ENCODE data around the gene FBLN7.
A peak's percentile ranks its signal among the peaks of the same experiment; 100 is the strongest.

Gene FBLN7

GRCh38 chr2:112160283-112161250, 22.4 kb downstream of the FBLN7 start:
- no peak for DNase-seq

GRCh38 chr2:112161431-112162145, 23.4 kb downstream of the FBLN7 start:
- no peak for DNase-seq

GRCh38 chr2:112162341-112162740, 24.2 kb downstream of the FBLN7 start:
- DNase-seq = no peak

GRCh38 chr2:112162956-112163355, 24.8 kb downstream of the FBLN7 start:
- no peak for DNase-seq

GRCh38 chr2:112163541-112163981, 25.4 kb downstream of the FBLN7 start:
- no peak for DNase-seq

- no peak for DNase-seq
Measured at GRCh38 chr2:112164876-112165275, 26.7 kb downstream of the FBLN7 start.

- DNase-seq = no peak
Measured at GRCh38 chr2:112165296-112165695, 27.1 kb downstream of the FBLN7 start.

GRCh38 chr2:112166806-112167499, 28.8 kb downstream of the FBLN7 start:
- no peak for DNase-seq

GRCh38 chr2:112168422-112169124, 30.4 kb downstream of the FBLN7 start:
- no peak for DNase-seq

- DNase-seq = no peak
Measured at GRCh38 chr2:112170495-112170894, 32.3 kb downstream of the FBLN7 start.

GRCh38 chr2:112173646-112174319, 35.6 kb downstream of the FBLN7 start:
- no peak for DNase-seq

- DNase-seq = no peak
Measured at GRCh38 chr2:112174383-112174782, 36.2 kb downstream of the FBLN7 start.

- DNase-seq = no peak
Measured at GRCh38 chr2:112175333-112175732, 37.1 kb downstream of the FBLN7 start.

- no peak for DNase-seq
Measured at GRCh38 chr2:112175958-112176573, 37.9 kb downstream of the FBLN7 start.

GRCh38 chr2:112181571-112182290, 43.5 kb downstream of the FBLN7 start:
- DNase-seq = peak; percentile 49 to 76

GRCh38 chr2:112182581-112183034, 44.4 kb downstream of the FBLN7 start:
- peak; percentile 32 to 49 for DNase-seq

GRCh38 chr2:112183327-112184025, 45.3 kb downstream of the FBLN7 start:
- DNase-seq = peak in 1 of 2 donors; percentile 23

GRCh38 chr2:112184121-112184520, 45.9 kb downstream of the FBLN7 start:
- no peak for DNase-seq

- DNase-seq = no peak
Measured at GRCh38 chr2:112185131-112185530, 46.9 kb downstream of the FBLN7 start.
